Ovary (tissue), 3 donors: ENCODE data around the gene APOL5.

Experiments
- CTCF ChIP-seq, 3 donors: fragments of 450-650 bp in 2 of 3; fragments of 200-600 bp in 1 of 3; IDR thresholded peaks; one replicate each; pipeline versions ENCODE4 v1.5.1 to v1.8.0; 2016 to 2022; ENCODE audit warnings: antibody characterized with exemption in 3 of 3, mild to moderate bottlenecking in 1 of 3
- POLR2A ChIP-seq: fragments of 450-650 bp; IDR thresholded peaks from one replicate; pipeline ENCODE4 v1.6.1; 2017; ENCODE audit warnings: antibody characterized with exemption, mild to moderate bottlenecking, moderate library complexity
- donor health status: DM: no; HTN: no; CAD: no.

DNA sequence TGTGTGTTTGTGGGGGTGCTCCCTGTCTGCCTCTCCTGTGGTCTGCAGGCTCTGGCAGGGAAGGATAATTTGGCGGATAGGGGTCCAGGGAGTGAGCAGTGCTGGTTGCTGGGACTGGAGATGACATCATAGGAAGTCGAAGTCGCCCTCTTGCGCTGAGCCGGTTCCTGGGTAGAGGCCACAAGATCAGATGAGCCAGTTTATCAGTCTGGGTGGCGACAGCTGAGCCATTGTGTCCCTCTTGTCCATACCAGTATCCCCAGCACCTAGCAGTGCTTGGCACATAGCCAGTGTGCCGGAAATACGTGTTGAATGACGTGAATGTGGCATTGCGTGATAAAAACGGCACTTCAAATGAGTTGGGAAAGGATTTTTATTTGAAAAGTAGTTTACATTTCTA lies 9.8 kb downstream of the APOL5 start:
- TF ChIP-seq CTCF (IDR thresholded peaks at IDR 0.05) (no peak), POLR2A (no peak)
